ENCODE measurements around the gene DOK7. TPM values are rescaled to one million over a fixed set of nuclear protein-coding genes. Genes with fewer than 3 reads are reported as not detected.

The DOK7 gene
- total and polyA plus RNA-seq, 12 donors, result 30.3 to 89.7 (median 39.0) TPM

DNA sequence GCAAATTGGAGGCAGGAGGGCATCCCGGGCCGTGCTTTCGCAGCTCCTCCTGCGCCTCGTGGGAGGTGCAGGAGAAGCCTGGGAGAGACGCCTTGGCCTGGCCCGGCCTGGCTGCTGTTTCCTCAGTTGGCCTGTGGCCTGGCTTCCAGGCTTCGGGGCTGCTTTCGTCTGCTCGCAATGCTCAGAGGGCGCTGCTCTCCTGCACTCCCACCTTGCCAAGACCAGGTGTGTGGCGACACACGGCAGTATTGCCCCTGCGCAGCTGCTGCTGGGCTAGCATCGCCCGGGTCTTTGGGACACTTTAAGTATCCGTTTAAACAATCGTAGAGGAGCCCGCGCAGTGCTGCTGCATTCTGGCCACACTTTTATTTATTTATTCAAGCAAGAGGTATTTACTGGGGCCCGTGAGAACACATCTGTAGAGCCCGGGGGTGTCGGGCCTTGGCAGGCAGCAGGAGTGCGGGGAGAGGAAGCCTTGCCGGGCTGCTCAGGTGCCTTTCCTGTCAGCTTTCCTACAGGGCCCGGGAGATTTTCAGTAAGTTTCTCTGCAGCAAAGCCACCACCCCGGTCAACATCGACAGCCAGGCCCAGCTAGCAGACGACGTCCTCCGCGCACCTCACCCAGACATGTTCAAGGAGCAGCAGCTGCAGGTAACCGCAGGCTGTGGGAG lies 47.5 kb upstream of the DOK7 start:
- Histone ChIP-seq H3K4me3 (no peak overlapping the region), H3K27me3 (no peaks in the 10 kb centered on the region), H3K4me1 (peaks cover 0 to 4% (median 0%) of the 10 kb centered on the region in 9 donors), H3K27ac (no peak overlapping the region), H3K36me3 (peaks cover 0 to 52% (median 5%) of the 10 kb centered on the region in 9 donors), H3K9me3 (no peaks in the 10 kb centered on the region)
- ATAC-seq (no peak), DNase-seq (peak in 1 of 2 donors; percentile 7)
- TF ChIP-seq, protein P1, sequence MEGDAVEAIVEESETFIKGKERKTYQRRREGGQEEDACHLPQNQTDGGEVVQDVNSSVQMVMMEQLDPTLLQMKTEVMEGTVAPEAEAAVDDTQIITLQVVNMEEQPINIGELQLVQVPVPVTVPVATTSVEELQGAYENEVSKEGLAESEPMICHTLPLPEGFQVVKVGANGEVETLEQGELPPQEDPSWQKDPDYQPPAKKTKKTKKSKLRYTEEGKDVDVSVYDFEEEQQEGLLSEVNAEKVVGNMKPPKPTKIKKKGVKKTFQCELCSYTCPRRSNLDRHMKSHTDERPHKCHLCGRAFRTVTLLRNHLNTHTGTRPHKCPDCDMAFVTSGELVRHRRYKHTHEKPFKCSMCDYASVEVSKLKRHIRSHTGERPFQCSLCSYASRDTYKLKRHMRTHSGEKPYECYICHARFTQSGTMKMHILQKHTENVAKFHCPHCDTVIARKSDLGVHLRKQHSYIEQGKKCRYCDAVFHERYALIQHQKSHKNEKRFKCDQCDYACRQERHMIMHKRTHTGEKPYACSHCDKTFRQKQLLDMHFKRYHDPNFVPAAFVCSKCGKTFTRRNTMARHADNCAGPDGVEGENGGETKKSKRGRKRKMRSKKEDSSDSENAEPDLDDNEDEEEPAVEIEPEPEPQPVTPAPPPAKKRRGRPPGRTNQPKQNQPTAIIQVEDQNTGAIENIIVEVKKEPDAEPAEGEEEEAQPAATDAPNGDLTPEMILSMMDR (IDR thresholded peaks at IDR 0.05), result no peak
- WGBS, 2 donors, result 90 to 94% methylated on average over 33 of the region's 33 CpGs
- intact Hi-C loops (cut with DNase I), result no loop called here

DNA sequence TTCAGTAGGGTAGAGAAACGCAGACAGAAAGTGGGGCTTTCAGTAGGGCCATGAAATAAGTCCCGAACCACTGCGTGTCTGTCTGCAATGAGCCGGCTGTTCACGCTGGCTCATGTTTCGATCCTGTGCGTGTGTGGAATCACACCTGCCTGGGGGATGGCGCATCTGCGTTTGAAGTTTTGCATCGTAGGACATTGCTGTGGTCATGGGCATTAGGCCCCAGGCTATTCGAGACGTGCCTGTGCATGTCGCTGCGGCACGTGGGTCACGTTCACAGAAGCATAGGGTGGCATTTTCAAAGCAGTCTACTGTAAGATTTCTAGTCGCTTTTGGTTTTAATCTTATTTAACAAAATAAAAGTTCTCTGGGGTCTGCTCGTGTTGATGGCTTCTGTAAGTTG lies 46.8 kb upstream of the DOK7 start:
- H3K9me3 ChIP-seq, result no peaks in the 10 kb centered on the region
- peaks cover 0 to 57% (median 5%) of the 10 kb centered on the region in 9 donors for H3K36me3 ChIP-seq
- DNase-seq (no peak), ATAC-seq (no peak)
- 89 to 91% methylated on average over 18 of the region's 18 CpGs for WGBS, 2 donors
- intact Hi-C loops (cut with DNase I), result no loop called here
- H3K27ac ChIP-seq, result no peak overlapping the region
- no peak overlapping the region for H3K4me3 ChIP-seq
- peaks cover 0 to 4% (median 0%) of the 10 kb centered on the region in 9 donors for H3K4me1 ChIP-seq
- no peaks in the 10 kb centered on the region for H3K27me3 ChIP-seq
- TF ChIP-seq, protein P1 (IDR thresholded peaks at IDR 0.05), result no peak

DNA sequence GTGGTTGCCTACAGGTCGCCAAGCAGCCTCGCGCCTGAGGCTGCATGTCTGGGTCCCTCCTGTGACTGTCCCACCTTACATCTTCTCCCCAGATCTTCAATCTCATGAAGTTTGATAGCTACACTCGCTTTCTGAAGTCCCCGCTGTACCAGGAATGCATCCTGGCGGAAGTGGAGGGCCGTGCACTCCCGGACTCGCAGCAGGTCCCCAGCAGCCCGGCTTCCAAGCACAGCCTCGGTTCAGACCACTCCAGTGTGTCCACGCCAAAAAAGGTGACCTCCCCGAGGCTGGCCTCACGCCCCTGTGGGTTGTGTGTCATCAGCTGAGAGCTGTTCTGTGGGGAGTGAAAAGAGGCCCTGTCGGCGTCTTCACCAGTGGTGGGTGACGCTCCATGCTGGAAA lies 46.3 kb upstream of the DOK7 start:
- H3K36me3 ChIP-seq, result peaks cover 0 to 63% (median 5%) of the 10 kb centered on the region in 9 donors
- 91 to 94% methylated on average over 17 of the region's 17 CpGs for WGBS, 2 donors
- ATAC-seq (no peak), DNase-seq (no peak)
- H3K4me3 ChIP-seq, result no peak overlapping the region
- TF ChIP-seq, protein P1 (IDR thresholded peaks at IDR 0.05), result no peak
- no peaks in the 10 kb centered on the region for H3K9me3 ChIP-seq
- H3K27ac ChIP-seq, result no peak overlapping the region
- intact Hi-C loops (cut with DNase I), result no loop called here
- H3K27me3 ChIP-seq, result no peaks in the 10 kb centered on the region
- peaks cover 0 to 4% (median 0%) of the 10 kb centered on the region in 9 donors for H3K4me1 ChIP-seq

DNA sequence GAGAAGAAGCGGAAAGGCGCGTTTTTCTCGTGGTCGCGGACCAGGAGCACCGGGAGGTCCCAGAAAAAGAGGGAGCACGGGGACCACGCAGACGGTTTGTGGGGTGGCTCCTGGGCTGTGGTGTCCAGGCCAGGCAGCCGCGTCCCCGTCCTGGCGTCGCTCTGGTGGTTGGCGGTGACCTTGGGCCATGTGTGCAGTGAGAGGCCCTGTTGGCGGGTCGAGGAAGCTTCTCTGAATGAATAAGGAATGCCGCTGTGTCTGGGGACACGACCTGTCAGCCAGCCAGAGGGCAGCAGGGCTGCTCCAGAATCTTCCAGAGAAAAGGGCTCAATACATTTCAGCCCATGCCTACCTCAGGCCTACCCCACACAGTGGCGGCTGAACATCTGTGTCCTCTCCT lies 45.7 kb upstream of the DOK7 start:
- 95% methylated on average over 21 of the region's 21 CpGs for WGBS, 2 donors
- ATAC-seq (no peak), DNase-seq (peak in 1 of 2 donors; percentile 9)
- H3K36me3 ChIP-seq, result peaks cover 0 to 69% (median 5%) of the 10 kb centered on the region in 9 donors
- H3K27ac ChIP-seq, result no peak overlapping the region
- H3K9me3 ChIP-seq, result no peaks in the 10 kb centered on the region
- no peaks in the 10 kb centered on the region for H3K27me3 ChIP-seq
- intact Hi-C loops (cut with DNase I), result no loop called here
- peaks cover 0 to 4% (median 0%) of the 10 kb centered on the region in 9 donors for H3K4me1 ChIP-seq
- TF ChIP-seq, protein P1 (IDR thresholded peaks at IDR 0.05), result no peak
- H3K4me3 ChIP-seq, result no peak overlapping the region

Measured in heart right ventricle (tissue), 16 donors.